Lung (tissue), 12 donors: Measurements from ENCODE around the gene ARHGEF16. TPM values are rescaled to one million over a fixed set of nuclear protein-coding genes. Genes with fewer than 3 reads are reported as not detected.

ENCODE experiments used
- ATAC-seq: fragments of 200-7000 bp; cut with Tn5 transposase; one replicate; pipeline ENCODE4 v1.9.1; 2020; ENCODE audit warnings: moderate number of reproducible peaks; ENCODE audit not compliant: insufficient read depth, low FRiP score
- DNase-seq, 3 donors: peaks; one replicate each; pipeline ENCODE4 v3.0.0-alpha.2; 2013 to 2017
- H3K27ac ChIP-seq, 2 donors: one replicate each; pipeline ENCODE4 v1.5.1; 2013; ENCODE audit warnings: mild to moderate bottlenecking in 2 of 2, moderate library complexity in 2 of 2, control low read depth in 1 of 2, inconsistent platforms in 1 of 2, low read depth in 1 of 2, low read length in 1 of 2
- H3K27me3 ChIP-seq, 3 donors: one replicate each; pipeline ENCODE4 v1.5.1; 2013; ENCODE audit warnings: low read length in 2 of 3; ENCODE audit not compliant: control insufficient read depth in 3 of 3, insufficient read depth in 3 of 3
- H3K36me3 ChIP-seq, 4 donors: one replicate each; pipeline ENCODE4 v1.5.1; 2013; ENCODE audit warnings: low read length in 4 of 4, mild to moderate bottlenecking in 1 of 4, moderate library complexity in 1 of 4; ENCODE audit not compliant: control insufficient read depth in 4 of 4, insufficient read depth in 4 of 4
- H3K4me1 ChIP-seq, 5 donors: one replicate each; pipeline ENCODE4 v1.5.1; 2013; ENCODE audit warnings: low read length in 5 of 5, mild to moderate bottlenecking in 2 of 5, moderate library complexity in 1 of 5; ENCODE audit not compliant: control insufficient read depth in 5 of 5, insufficient read depth in 5 of 5
- H3K4me3 ChIP-seq: one replicate; pipeline ENCODE4 v1.5.1; 2013; ENCODE audit warnings: mild to moderate bottlenecking, control low read depth, moderate library complexity
- H3K9ac ChIP-seq, 2 donors: one replicate each; pipeline ENCODE4 v1.5.1; 2013; ENCODE audit warnings: low read length in 2 of 2, control low read depth in 1 of 2; ENCODE audit not compliant: insufficient read depth in 1 of 2
- H3K9me3 ChIP-seq, 4 donors: one replicate each; pipeline ENCODE4 v1.5.1; 2013; ENCODE audit warnings: low read length in 3 of 4, mild to moderate bottlenecking in 1 of 4, moderate library complexity in 1 of 4; ENCODE audit not compliant: control insufficient read depth in 4 of 4, insufficient read depth in 3 of 4
- CTCF ChIP-seq: IDR thresholded peaks from 2 replicates; pipeline ENCODE4 v1.5.1; 2012; ENCODE audit warnings: mild to moderate bottlenecking; ENCODE audit errors: control extremely low read depth, extremely low read depth
- WGBS, 2 donors: extraction: QIAGEN DNeasy Blood & Tissue Kit; methylation state at CpG; one replicate each; pipeline ENCODE4 v1.1.7; 2013; 5-methylcytosine and 5-hydroxymethylcytosine counted together
- polyA plus RNA-seq, 2 donors: library from polyadenylated mRNA; stranded (reverse); fragments of 200-250 nt; gene quantifications; one replicate each; pipeline ENCODE4 v1.2.1, GENCODE V29; 2013
- total RNA-seq, 2 donors: library from RNA; depleted of rRNA in 1 of 2; stranded (reverse); fragments of >200 nt in 1 of 2; gene quantifications; one replicate each; pipeline ENCODE4 v1.2.1, GENCODE V29; 2014 to 2021
- donor health status: control.
- donor health status: control.
- donor health status: Bipolar disorder and iron deficiency.
- donor health status: healthy.
- donor health status: DM: yes; HTN: yes; CAD: no.

ARHGEF16 gene
- total and polyA plus RNA-seq, 4 donors, result 6.5 to 14.8 (median 9.8) TPM

- Histone ChIP-seq H3K9me3 (no peaks in the 10 kb centered on the region), H3K36me3 (no peaks in the 10 kb centered on the region), H3K4me1 (peaks cover 0 to 13% (median 0%) of the 10 kb centered on the region in 5 donors), H3K27ac (no peak overlapping the region), H3K4me3 (no peak overlapping the region), H3K9ac (no peak overlapping the region), H3K27me3 (peaks cover under 1 to 7% (median 7%) of the 10 kb centered on the region in 3 donors)
- TF ChIP-seq CTCF, result no peak
- 57 to 79% methylated on average over 27 of the region's 27 CpGs for WGBS, 2 donors
- ATAC-seq (no peak), DNase-seq (no peak)
Observed at GRCh38 chr1:3439346-3440299, 14.8 kb upstream of the ARHGEF16 start.

- no peaks in the 10 kb centered on the region for H3K9me3 ChIP-seq
- H3K9ac ChIP-seq, result no peak overlapping the region
- no peak overlapping the region for H3K27ac ChIP-seq
- 44 to 61% methylated on average over 10 of the region's 10 CpGs for WGBS, 2 donors
- no peak for DNase-seq
- no peak for ATAC-seq
- H3K27me3 ChIP-seq, result peaks cover 3 to 7% (median 7%) of the 10 kb centered on the region in 3 donors
- H3K36me3 ChIP-seq, result no peaks in the 10 kb centered on the region
- peaks cover 0 to 13% (median 0%) of the 10 kb centered on the region in 5 donors for H3K4me1 ChIP-seq
- no peak overlapping the region for H3K4me3 ChIP-seq
- TF ChIP-seq CTCF, result no peak
Observed at GRCh38 chr1:3440300-3440681, 14.2 kb upstream of the ARHGEF16 start.

GRCh38 chr1:3440711-3441409 lies 13.6 kb upstream of the ARHGEF16 start:
- 42 to 59% methylated on average over 20 of the region's 20 CpGs for WGBS, 2 donors
- Histone ChIP-seq H3K36me3 (no peaks in the 10 kb centered on the region), H3K9me3 (no peaks in the 10 kb centered on the region), H3K27ac (no peak overlapping the region), H3K27me3 (peaks cover 3 to 7% (median 7%) of the 10 kb centered on the region in 3 donors), H3K4me1 (peaks cover 0 to 13% (median 0%) of the 10 kb centered on the region in 5 donors), H3K9ac (no peak overlapping the region), H3K4me3 (no peak overlapping the region)
- TF ChIP-seq CTCF, result no peak
- ATAC-seq (no peak), DNase-seq (peak in 2 of 3 donors; percentile 39 to 59)
